A549 (cell line): ENCODE measurements around the gene XRCC4.

Source experiments
- CHD2 ChIP-seq: fragments of 150-350 bp; IDR thresholded peaks from 2 replicates; pipeline ENCODE4 v1.6.1; 2014; ENCODE audit warnings: low read length; ENCODE audit not compliant: partially characterized antibody
- EP300 ChIP-seq, 2 experiments: fragments of >200 bp; sonication (Bioruptor Twin); formaldehyde crosslinking; IDR thresholded peaks; 2 replicates in 1 of 2; 3 replicates in 1 of 2; pipeline ENCODE4 v1.6.1; 2016 to 2017
- JUNB ChIP-seq: fragments of >200 bp; sonication (Bioruptor Twin); formaldehyde crosslinking; IDR thresholded peaks from 2 replicates; pipeline ENCODE4 v1.6.1; 2016
- NFE2L2 ChIP-seq: fragments of 150-350 bp; conservative IDR thresholded peaks from 2 replicates; pipeline ENCODE4 v1.6.1; 2014; ENCODE audit warnings: low read length
- POLR2A ChIP-seq: IDR thresholded peaks from 2 replicates; pipeline ENCODE4 v1.6.1; 2012; ENCODE audit warnings: mild to moderate bottlenecking, low read length
- POLR2AphosphoS2 ChIP-seq: conservative IDR thresholded peaks from 2 replicates; pipeline ENCODE4 v1.6.1; 2012; ENCODE audit warnings: low read length, improper control_type of control experiment, inconsistent platforms
- RAD21 ChIP-seq, 2 experiments: fragments of >200 bp in 1 of 2; sonication (Bioruptor Twin) in 1 of 2; formaldehyde crosslinking in 1 of 2; IDR thresholded peaks in 1 of 2; conservative IDR thresholded peaks in 1 of 2; 2 replicates in 1 of 2; 3 replicates in 1 of 2; pipeline ENCODE4 v1.6.1; 2012 to 2018; ENCODE audit warnings: inconsistent platforms in 1 of 2
- RCOR1 ChIP-seq: fragments of 150-350 bp; IDR thresholded peaks from 2 replicates; pipeline ENCODE4 v1.6.1; 2014; ENCODE audit warnings: antibody characterized with exemption, low read length, low read depth
- RFX5 ChIP-seq: fragments of 450-650 bp; IDR thresholded peaks from 2 replicates; pipeline ENCODE4 v1.7.1; 2014; ENCODE audit warnings: antibody characterized with exemption, mild to moderate bottlenecking, moderate library complexity
- RNF2 ChIP-seq: fragments of 200-600 bp; sonication (generic); IDR thresholded peaks from 2 replicates; pipeline ENCODE4 v1.6.1; 2016; ENCODE audit warnings: low read depth, mild to moderate bottlenecking, antibody characterized with exemption, moderate library complexity, borderline replicate concordance
- SMC3 ChIP-seq: fragments of >200 bp; sonication (Bioruptor Twin); formaldehyde crosslinking; IDR thresholded peaks from 3 replicates; pipeline ENCODE4 v1.6.1; 2018; ENCODE audit warnings: inconsistent platforms
- ZFP36 ChIP-seq: fragments of 450-650 bp; IDR thresholded peaks from 2 replicates; pipeline ENCODE4 v1.6.1; 2014; ENCODE audit warnings: borderline replicate concordance; ENCODE audit not compliant: partially characterized antibody
- TF ChIP-seq, protein P1 (sequence below): fragments of >200 bp; sonication (Bioruptor Twin); formaldehyde crosslinking; IDR thresholded peaks from 3 replicates; pipeline ENCODE4 v1.5.1; 2016
- TF ChIP-seq, protein P2 (sequence below): IDR thresholded peaks from 2 replicates; pipeline ENCODE4 v1.6.1; 2012

- TF ChIP-seq NFE2L2 (no peak), POLR2AphosphoS2 (no peak), POLR2A (no peak), EP300 (IDR thresholded peaks at IDR 0.05) (no peak), RCOR1 (no peak), CHD2 (no peak), ZFP36 (no peak), JUNB (no peak), RFX5 (no peak), SMC3 (no peak), RAD21 (conservative IDR thresholded peaks at IDR 0.05 in 1 of 2, IDR thresholded peaks at IDR 0.05 in 1 of 2) (no peak), RNF2 (no peak)
- TF ChIP-seq, protein P1, sequence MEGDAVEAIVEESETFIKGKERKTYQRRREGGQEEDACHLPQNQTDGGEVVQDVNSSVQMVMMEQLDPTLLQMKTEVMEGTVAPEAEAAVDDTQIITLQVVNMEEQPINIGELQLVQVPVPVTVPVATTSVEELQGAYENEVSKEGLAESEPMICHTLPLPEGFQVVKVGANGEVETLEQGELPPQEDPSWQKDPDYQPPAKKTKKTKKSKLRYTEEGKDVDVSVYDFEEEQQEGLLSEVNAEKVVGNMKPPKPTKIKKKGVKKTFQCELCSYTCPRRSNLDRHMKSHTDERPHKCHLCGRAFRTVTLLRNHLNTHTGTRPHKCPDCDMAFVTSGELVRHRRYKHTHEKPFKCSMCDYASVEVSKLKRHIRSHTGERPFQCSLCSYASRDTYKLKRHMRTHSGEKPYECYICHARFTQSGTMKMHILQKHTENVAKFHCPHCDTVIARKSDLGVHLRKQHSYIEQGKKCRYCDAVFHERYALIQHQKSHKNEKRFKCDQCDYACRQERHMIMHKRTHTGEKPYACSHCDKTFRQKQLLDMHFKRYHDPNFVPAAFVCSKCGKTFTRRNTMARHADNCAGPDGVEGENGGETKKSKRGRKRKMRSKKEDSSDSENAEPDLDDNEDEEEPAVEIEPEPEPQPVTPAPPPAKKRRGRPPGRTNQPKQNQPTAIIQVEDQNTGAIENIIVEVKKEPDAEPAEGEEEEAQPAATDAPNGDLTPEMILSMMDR = no peak
- TF ChIP-seq, protein P2, sequence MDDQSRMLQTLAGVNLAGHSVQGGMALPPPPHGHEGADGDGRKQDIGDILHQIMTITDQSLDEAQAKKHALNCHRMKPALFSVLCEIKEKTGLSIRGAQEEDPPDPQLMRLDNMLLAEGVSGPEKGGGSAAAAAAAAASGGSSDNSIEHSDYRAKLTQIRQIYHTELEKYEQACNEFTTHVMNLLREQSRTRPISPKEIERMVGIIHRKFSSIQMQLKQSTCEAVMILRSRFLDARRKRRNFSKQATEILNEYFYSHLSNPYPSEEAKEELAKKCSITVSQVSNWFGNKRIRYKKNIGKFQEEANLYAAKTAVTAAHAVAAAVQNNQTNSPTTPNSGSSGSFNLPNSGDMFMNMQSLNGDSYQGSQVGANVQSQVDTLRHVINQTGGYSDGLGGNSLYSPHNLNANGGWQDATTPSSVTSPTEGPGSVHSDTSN = no peak
These were observed 40.3 kb upstream of the XRCC4 start for GRCh38 chr5:83036991-83037575.
